Right lobe of liver (tissue), 6 donors: ENCODE measurements around the gene HS3ST2. TPM values are rescaled to one million over a fixed set of nuclear protein-coding genes. Genes with fewer than 3 reads are reported as not detected.

ENCODE experiments used
- ATAC-seq, 4 donors: fragments of 200-7000 bp; cut with Tn5 transposase; one replicate each; pipeline ENCODE4 v1.9.1; 2020; ENCODE audit warnings: mild to moderate bottlenecking in 4 of 4, moderate library complexity in 4 of 4
- DNase-seq, 3 donors: peaks; one replicate each; pipeline ENCODE4 v3.0.0-alpha.2; 2020
- H3K27ac ChIP-seq, 3 donors: fragments of 200-600 bp; one replicate each; pipeline ENCODE4 v1.8.0; 2022
- H3K27me3 ChIP-seq, 2 donors: fragments of 200-600 bp; one replicate each; pipeline ENCODE4 v1.8.0; 2022
- H3K36me3 ChIP-seq, 4 donors: fragments of 200-600 bp; sonication (generic) in 1 of 4; one replicate each; pipeline versions ENCODE4 v1.5.1 to v1.8.0; 2017 to 2022; ENCODE audit warnings: control low read depth in 1 of 4
- H3K4me1 ChIP-seq, 4 donors: fragments of 200-600 bp; sonication (generic) in 1 of 4; one replicate each; pipeline versions ENCODE4 v1.5.1 to v1.8.0; 2017 to 2022; ENCODE audit warnings: control low read depth in 1 of 4
- H3K4me3 ChIP-seq, 3 donors: fragments of 200-600 bp; one replicate each; pipeline ENCODE4 v1.8.0; 2022
- H3K9me3 ChIP-seq, 4 donors: fragments of 200-600 bp; sonication (generic) in 1 of 4; one replicate each; pipeline versions ENCODE4 v1.5.1 to v1.8.0; 2017 to 2022; ENCODE audit warnings: control low read depth in 1 of 4
- POLR2A ChIP-seq: fragments of 450-650 bp; IDR thresholded peaks from one replicate; pipeline ENCODE4 v1.6.1; 2017; ENCODE audit warnings: antibody characterized with exemption, mild to moderate bottlenecking
- WGBS: methylation state at CpG from one replicate; pipeline ENCODE4 v1.1.6; 2018; ENCODE audit warnings: low coverage, low lambda C conversion rate; ENCODE audit not compliant: insufficient coverage; ENCODE audit errors: missing lambda C conversion rate; 5-methylcytosine and 5-hydroxymethylcytosine counted together
- intact Hi-C, 2 donors: fragments of 100-400 bp; cut with DNase I; formaldehyde crosslinking; loops; one replicate each; pipeline versions ENCODE4 v1.11.2 to v1.14.1; 2022
- total RNA-seq, 6 experiments: library from RNA; depleted of rRNA in 2 of 6; stranded (reverse); fragments of >200 nt in 2 of 6; fragmentation: NEBNext Ultra II Directional in 3 of 6; extraction: Animal tissue kit (Norgen Biotek cat#: 25700) in 3 of 6; gene quantifications; one replicate each; pipeline versions ENCODE4 v1.1.0 to v1.2.4, GENCODE V29; 2016 to 2023
- TF ChIP-seq, protein P1 (sequence below), 4 donors: fragments of 200-600 bp in 3 of 4; fragments of 450-650 bp in 1 of 4; IDR thresholded peaks; one replicate each; pipeline versions ENCODE4 v1.5.1 to v1.8.0; 2016 to 2022; ENCODE audit warnings: antibody characterized with exemption in 4 of 4, mild to moderate bottlenecking in 2 of 4
- donor health status: DM: no; HTN: yes; CAD: no.
- donor health status: DM: no; HTN: no; CAD: no.
- donor health status: DM: no; HTN: no; CAD: no.
- donor health status: DM: no; HTN: yes; CAD: no.
- donor health status: DM: no; HTN: yes; CAD: no.

Gene HS3ST2
- total RNA-seq, 6 experiments from 2014 or later, result 0.21 to 3.2 (median 0.93) TPM; not detected in 1

GRCh38 chr16:22955461-22956070 lies 141.6 kb downstream of the HS3ST2 start:
- TF ChIP-seq, protein P1, sequence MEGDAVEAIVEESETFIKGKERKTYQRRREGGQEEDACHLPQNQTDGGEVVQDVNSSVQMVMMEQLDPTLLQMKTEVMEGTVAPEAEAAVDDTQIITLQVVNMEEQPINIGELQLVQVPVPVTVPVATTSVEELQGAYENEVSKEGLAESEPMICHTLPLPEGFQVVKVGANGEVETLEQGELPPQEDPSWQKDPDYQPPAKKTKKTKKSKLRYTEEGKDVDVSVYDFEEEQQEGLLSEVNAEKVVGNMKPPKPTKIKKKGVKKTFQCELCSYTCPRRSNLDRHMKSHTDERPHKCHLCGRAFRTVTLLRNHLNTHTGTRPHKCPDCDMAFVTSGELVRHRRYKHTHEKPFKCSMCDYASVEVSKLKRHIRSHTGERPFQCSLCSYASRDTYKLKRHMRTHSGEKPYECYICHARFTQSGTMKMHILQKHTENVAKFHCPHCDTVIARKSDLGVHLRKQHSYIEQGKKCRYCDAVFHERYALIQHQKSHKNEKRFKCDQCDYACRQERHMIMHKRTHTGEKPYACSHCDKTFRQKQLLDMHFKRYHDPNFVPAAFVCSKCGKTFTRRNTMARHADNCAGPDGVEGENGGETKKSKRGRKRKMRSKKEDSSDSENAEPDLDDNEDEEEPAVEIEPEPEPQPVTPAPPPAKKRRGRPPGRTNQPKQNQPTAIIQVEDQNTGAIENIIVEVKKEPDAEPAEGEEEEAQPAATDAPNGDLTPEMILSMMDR (IDR thresholded peaks at IDR 0.05), result no peak
- TF ChIP-seq POLR2A, result no peak
- Histone ChIP-seq H3K4me1 (no peaks in the 10 kb centered on the region), H3K27ac (no peak overlapping the region), H3K4me3 (no peak overlapping the region), H3K36me3 (no peaks in the 10 kb centered on the region), H3K27me3 (no peaks in the 10 kb centered on the region), H3K9me3 (no peaks in the 10 kb centered on the region)
- intact Hi-C loops, result no loop called here
- 33% methylated on average over 6 of the region's 6 CpGs for WGBS
- no peak for DNase-seq
- ATAC-seq, result peak in 3 of 4 donors; percentile 34 to 55 (median 38)

DNA sequence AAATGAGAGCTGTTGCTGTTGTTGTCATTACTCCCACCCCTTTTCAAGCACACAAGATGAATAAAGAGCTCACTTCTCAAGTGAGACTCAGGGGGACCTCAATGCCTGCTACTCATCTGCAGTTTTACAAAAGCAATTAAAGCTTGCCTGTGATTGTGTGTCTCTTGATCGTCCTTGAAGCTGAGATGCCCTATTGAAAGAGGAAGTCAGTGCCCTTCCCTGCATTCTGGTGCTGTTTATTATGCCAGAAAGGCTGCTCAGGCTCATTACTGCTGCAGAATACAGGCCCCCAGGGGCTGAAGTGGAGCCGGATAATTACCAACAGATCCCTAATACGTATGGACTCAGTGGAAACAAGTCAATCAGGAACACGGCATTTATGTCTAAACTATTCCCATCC lies 147.2 kb downstream of the HS3ST2 start:
- whole genome bisulfite sequencing, result 30% methylated on average over 3 of the region's 4 CpGs
- Histone ChIP-seq H3K9me3 (no peaks in the 10 kb centered on the region), H3K27ac (no peak overlapping the region), H3K27me3 (no peaks in the 10 kb centered on the region), H3K36me3 (no peaks in the 10 kb centered on the region), H3K4me3 (no peak overlapping the region), H3K4me1 (no peaks in the 10 kb centered on the region)
- TF ChIP-seq, protein P1 (IDR thresholded peaks at IDR 0.05), result no peak
- TF ChIP-seq POLR2A, result no peak
- ATAC-seq (no peak), DNase-seq (no peak)
- intact Hi-C loops, result no loop called here

DNA sequence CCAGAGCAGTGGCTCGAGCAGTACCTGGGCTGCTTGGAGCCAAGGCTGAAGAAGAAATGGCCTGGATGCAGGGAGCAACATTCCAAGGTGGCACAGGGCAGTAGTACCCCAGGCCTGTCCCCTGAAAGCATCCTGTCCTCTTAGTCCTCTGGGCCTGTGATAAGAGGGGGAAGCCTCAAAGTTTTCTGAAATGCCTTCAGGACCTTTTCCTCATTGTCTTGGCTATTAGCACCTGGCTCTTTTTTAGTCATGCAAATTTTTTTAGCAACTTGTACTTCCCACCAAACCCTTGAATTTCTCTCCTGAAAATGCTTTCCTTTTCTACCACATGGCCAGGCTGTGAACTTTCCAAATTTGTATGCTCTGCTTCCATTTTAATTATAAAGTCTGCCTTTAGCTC lies 148.9 kb downstream of the HS3ST2 start:
- H3K4me3 ChIP-seq, result no peak overlapping the region
- no peaks in the 10 kb centered on the region for H3K36me3 ChIP-seq
- H3K27ac ChIP-seq, result no peak overlapping the region
- DNase-seq (no peak), ATAC-seq (no peak)
- H3K9me3 ChIP-seq, result no peaks in the 10 kb centered on the region
- WGBS, result no CpG with 5 or more reads among the region's 1 CpG
- TF ChIP-seq POLR2A, result no peak
- TF ChIP-seq, protein P1 (IDR thresholded peaks at IDR 0.05), result no peak
- no peaks in the 10 kb centered on the region for H3K4me1 ChIP-seq
- intact Hi-C loops, result no loop called here
- H3K27me3 ChIP-seq, result no peaks in the 10 kb centered on the region
